ENCODE results near the gene PNKD.
A peak's percentile ranks its signal among the peaks of the same experiment; 100 is the strongest.

PNKD gene

DNA sequence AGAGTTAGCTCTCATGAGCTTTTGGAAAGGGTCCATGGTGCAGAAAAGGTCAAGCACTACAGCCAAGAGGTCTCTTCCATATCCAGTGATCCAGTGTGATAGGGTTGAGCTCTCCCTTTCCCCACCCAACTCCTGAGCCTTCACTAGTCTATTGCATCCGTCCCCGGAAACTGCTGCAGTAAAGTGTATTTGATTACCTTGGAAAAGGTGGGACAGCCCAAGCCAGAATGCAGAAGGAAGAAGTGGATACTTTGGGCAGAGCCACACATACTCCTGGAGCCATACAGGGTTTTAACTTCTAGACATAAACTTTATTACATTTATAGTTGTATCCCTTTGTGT is 3.6 kb downstream of the PNKD start:
- no peak for DNase-seq

DNA sequence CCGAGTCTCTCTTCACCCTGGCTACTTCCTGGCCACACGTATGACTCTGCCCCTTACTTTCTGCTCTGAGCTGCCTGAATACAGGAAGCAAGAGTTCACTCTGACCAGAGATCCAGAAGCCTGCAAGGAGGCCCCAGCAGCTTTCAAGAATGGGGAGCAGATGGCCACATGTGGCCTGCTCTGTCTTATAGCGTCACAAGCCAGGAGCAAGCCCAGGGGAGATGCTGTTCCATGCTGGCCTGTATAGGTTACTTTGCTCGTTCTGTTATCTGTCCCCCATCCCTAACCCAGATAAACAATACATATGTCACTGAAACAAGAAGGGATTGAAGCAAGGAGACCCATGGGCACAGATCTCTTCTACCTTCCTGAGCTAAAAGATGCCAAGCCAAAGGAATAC is 4.3 kb downstream of the PNKD start:
- no peak for DNase-seq

DNA sequence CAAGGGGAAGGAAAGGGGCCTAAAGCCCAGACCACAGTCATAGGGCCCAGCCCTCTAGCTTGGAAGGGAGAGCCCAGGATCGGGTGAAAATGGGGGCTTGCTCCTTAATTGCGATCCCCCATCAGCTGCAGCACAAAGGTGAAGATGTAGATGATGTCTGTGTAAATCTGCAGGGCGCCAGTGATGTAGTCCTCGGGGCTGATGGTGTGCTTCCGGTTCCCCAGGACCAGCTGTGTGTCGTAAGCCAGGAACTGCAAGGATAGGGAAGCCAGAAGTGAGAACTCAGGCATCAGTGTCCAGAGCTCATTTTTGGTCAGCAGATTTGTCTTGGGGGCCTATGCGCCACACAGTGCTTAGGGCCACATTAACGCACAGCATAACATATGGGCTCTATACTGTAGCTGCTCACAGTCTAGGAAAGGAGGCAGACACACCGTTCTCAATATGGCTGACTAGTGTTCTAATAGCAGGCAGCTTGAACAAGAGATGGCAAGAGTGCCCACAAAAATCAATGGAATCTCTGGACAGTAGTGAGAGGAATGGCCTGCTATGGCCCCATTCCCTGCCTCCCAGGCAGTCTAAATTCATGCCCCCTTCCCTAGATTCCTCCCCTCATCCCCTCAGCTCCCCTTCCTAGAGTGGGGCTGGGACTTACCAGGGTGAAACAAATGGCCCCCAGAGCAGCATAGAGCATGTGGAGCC is 5.2 kb downstream of the PNKD start:
- no peak for DNase-seq

- DNase-seq, result no peak
These were observed 6.9 kb downstream of the PNKD start for GRCh38 chr2:218276986-218277755.

DNA sequence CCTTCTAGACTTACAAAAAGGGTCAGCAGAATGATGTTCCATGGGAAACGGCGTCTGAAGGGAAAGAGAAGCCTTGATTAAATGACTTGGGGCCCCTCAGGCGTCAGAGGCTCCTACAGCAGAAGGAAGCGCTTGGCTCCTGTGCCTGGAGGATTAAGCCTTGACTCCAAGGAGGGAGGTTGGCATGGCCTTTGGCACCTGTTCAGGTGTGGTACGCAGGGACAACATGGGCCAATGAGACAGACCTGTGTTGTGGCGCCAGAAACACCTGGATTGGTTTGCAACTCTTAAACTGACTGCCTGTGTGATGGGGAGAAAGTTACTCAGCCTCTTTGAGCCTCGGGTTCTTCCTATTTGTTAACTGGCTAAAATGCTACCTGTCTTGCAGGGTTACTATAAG is 7.6 kb downstream of the PNKD start:
- no peak for DNase-seq

GRCh38 chr2:218278531-218279360 is 8.4 kb downstream of the PNKD start:
- no peak for DNase-seq

- no peak for DNase-seq
These were observed 10.0 kb downstream of the PNKD start for GRCh38 chr2:218280260-218280870.

DNA sequence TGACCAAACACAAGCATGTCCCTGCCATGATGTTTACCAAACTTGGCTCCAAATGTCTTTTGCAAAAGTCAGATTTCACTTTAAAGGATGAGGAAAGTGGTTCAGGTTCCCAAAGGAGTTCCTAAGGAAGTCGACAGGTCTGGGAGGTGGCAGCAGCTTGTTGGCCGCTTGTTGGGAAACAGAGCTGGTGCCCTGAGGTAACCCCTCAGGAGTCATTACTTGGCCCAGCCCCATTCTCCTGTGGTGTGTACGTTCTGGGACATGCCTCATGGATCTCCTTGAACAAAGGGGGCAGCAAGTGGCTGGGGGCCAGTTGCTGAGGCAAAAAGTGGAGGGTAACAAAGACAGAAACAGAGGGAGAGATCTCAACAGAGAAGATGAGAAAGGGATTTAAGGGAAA is 11.1 kb downstream of the PNKD start:
- no peak for DNase-seq

DNA sequence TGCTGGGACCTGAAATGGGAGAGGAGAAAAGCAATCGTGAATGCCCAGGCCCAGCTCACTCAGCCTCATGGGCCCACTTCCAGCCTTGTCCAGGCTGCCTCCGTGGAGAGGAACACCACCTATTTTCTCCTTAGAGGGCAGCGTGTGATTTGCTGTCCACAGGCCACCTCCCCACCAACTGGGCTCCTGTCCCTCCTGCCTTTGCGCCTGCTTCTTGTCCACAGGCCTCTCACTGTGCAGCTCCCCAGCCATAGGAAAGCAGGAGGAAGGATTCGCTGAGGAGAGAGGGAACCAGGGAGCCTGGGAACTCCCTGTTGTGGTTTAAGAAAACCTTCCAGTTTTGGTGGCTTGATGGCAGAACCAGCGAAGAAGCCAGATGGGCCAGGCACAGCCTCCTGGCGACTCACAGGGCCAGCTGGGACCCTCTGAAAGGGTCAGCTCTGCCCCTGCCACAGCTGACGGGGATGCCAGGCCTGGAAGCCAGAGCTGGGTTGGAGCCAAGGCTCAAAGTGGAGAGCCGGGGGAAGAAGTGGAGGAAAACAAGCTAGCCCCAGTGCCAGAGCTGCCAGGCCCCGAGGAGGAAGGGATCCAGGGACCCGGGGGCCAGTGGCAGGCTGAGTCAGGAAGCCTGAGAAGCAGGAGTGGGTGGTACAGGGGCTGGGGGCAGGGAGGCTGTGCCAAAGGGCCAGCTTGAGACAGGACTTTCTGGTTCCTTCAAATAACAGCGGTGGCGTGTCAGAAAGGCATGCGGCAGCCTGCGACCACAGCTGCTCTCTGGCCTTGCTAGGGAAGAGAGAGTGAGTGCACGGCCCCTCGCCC is 12.1 kb downstream of the PNKD start:
- DNase-seq, result no peak

DNA sequence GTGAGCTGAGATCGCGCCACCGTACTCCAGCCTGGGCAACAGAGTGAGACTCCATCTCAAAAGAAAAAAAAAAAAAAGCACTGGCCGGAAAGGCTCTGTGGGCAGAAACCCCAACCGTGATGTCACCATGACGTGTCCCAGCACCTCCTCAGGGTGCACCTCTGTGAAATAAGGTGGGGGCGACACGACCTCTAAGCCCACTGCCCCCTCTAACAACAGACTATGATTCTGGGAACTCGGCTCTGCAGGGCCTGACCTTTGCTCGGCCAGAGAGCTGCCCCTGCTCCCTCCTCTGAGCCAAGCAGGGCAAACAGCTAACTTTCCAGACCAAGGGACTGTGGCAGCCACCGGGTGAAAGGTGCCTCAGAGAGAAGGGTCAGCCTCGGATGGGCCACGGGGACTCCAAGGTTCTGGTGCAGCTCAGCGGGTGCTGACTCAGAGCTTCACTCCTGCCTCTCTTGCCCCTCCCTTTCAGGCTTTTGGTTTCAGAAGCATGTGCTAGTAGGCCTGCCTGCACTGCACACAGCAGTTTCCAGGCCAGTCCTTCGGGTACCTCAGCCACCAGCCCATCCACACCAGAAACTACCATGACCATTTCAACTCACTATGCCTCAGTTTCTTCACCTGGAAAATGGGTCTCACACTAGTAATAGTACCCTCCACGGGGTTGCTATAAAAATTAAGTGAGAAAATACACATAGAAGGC is 13.9 kb downstream of the PNKD start:
- DNase-seq, result peak; percentile 63

- no peak for DNase-seq
These were observed 15.3 kb downstream of the PNKD start for GRCh38 chr2:218285604-218286003.

- DNase-seq, result peak; percentile 93
These were observed 16.5 kb downstream of the PNKD start for GRCh38 chr2:218286570-218287459.

DNA sequence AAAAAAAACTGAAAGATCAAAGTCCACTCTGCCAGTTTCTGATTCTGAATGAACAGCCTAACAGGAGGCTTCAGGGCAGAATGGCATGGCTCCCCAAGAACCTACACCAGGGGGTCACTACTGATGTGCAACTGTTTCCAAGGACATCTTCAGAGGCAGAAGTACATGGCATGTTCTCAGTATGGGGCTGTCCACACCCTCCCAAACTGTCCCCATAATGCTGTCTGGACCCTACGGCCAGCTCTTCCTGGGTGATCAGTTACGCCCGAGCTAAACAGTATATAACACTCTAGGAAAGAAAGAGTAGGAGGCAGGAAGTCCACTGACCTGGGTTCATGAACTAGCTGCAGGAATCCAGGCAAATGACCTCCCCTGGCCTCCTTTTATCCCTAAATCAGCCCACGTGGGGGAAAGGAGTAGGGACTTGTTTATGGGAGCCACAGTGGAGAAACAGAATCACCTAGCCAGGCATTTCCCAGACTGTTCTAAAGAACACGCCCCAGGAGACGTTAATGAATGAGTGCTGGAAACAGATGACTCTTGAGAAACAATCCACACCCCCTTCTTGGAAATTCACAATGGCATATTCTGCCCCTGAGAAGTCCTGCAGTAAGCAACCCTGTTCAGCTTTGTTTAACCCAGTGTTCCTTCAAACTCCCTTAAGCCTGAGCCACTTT is 19.5 kb downstream of the PNKD start:
- no peak for DNase-seq

GRCh38 chr2:218290316-218291261 is 20.3 kb downstream of the PNKD start:
- peak; percentile 88 for DNase-seq

- DNase-seq, result peak; percentile 50
These were observed 21.2 kb downstream of the PNKD start for GRCh38 chr2:218291318-218292047.

- peak; percentile 84 for DNase-seq
These were observed 22.0 kb downstream of the PNKD start, which contains the start of gene TMBIM1 for GRCh38 chr2:218292048-218293014. TSS of gene TMBIM1 (minus strand) at chr2:218292503. CDS start at chr2:218282141, 10,362 bp downstream.

All from CD4-positive, alpha-beta T cell treated with Interleukin-15 for 1 hour (primary cell).